Gastrocnemius medialis (tissue), 4 donors: ENCODE measurements around the gene KDM1A. TPM values are rescaled to one million over a fixed set of nuclear protein-coding genes. Genes with fewer than 3 reads are reported as not detected.
A peak's percentile ranks its signal among the peaks of the same experiment; 100 is the strongest.

Source experiments
- ATAC-seq, 2 donors: fragments of 150-250 bp; one replicate each; pipeline ENCODE4 v1.9.1; 2016
- DNase-seq, 2 donors: peaks; one replicate each; pipeline ENCODE4 v3.0.0-alpha.2; 2019
- H3K27ac ChIP-seq, 4 donors: fragments of 200-600 bp; sonication (generic); 1 replicate in 1 of 4; 2 replicates in 3 of 4; pipeline ENCODE4 v1.5.1; 2016 to 2018; ENCODE audit warnings: mild to moderate bottlenecking in 2 of 4, moderate library complexity in 1 of 4
- H3K27me3 ChIP-seq, 3 donors: fragments of 200-600 bp; sonication (generic) in 2 of 3; 1 replicate in 1 of 3; 2 replicates in 2 of 3; pipeline versions ENCODE4 v1.5.1 to v1.6.0; 2016 to 2019; ENCODE audit warnings: mild to moderate bottlenecking in 1 of 3, moderate library complexity in 1 of 3
- H3K36me3 ChIP-seq, 2 donors: fragments of 200-600 bp; sonication (generic) in 1 of 2; one replicate each; pipeline ENCODE4 v1.5.1; 2017 to 2018
- H3K4me1 ChIP-seq, 2 donors: fragments of 200-600 bp; sonication (generic) in 1 of 2; one replicate each; pipeline ENCODE4 v1.5.1; 2016 to 2017; ENCODE audit warnings: mild to moderate bottlenecking in 2 of 2
- H3K4me3 ChIP-seq, 4 donors: fragments of 200-600 bp; sonication (generic) in 3 of 4; 1 replicate in 1 of 4; 2 replicates in 3 of 4; pipeline ENCODE4 v1.5.1; 2016 to 2019; ENCODE audit warnings: mild to moderate bottlenecking in 2 of 4
- H3K9me3 ChIP-seq, 3 donors: fragments of 200-600 bp; sonication (generic) in 2 of 3; 1 replicate in 1 of 3; 2 replicates in 2 of 3; pipeline ENCODE4 v1.5.1; 2016 to 2019
- POLR2A ChIP-seq, 2 donors: fragments of 450-650 bp; IDR thresholded peaks; one replicate each; pipeline ENCODE4 v1.6.1; 2017; ENCODE audit warnings: antibody characterized with exemption in 2 of 2, mild to moderate bottlenecking in 2 of 2, moderate library complexity in 2 of 2
- in situ Hi-C, 4 donors: fragments of 200-750 bp; cut with MboI; loops; one replicate each; pipeline versions ENCODE4 v1.15.0 to v1.8.0; 2017; ENCODE audit warnings: low sequenced_read_pairs in 4 of 4
- intact Hi-C: fragments of 100-400 bp; cut with DNase I; formaldehyde crosslinking; loops from one replicate; pipeline ENCODE4 v1.15.1; 2023; ENCODE audit warnings: low total_unique reads
- total RNA-seq, 4 donors: library from RNA; depleted of rRNA; stranded (reverse); fragments of >200 nt; gene quantifications; one replicate each; pipeline versions ENCODE4 v1.1.0 to v1.2.3, GENCODE V29; 2016
- TF ChIP-seq, protein P1 (sequence below), 5 experiments: fragments of 450-650 bp in 3 of 5; fragments of 200-600 bp in 2 of 5; sonication (generic) in 2 of 5; IDR thresholded peaks in 4 of 5; conservative IDR thresholded peaks in 1 of 5; 1 replicate in 4 of 5; 2 replicates in 1 of 5; pipeline ENCODE4 v1.5.1; 2016 to 2019; ENCODE audit warnings: antibody characterized with exemption in 5 of 5, mild to moderate bottlenecking in 3 of 5, moderate library complexity in 3 of 5

The KDM1A gene
- total RNA-seq, 4 donors from 2014 or later: 46.0 to 76.2 (median 58.7) TPM

- H3K4me3 ChIP-seq: no peak overlapping the region
- in situ Hi-C loops: no loop called here
- H3K4me1 ChIP-seq: no peaks in the 10 kb centered on the region
- no peak for TF ChIP-seq POLR2A (IDR thresholded peaks at IDR 0.05)
- TF ChIP-seq, protein P1, sequence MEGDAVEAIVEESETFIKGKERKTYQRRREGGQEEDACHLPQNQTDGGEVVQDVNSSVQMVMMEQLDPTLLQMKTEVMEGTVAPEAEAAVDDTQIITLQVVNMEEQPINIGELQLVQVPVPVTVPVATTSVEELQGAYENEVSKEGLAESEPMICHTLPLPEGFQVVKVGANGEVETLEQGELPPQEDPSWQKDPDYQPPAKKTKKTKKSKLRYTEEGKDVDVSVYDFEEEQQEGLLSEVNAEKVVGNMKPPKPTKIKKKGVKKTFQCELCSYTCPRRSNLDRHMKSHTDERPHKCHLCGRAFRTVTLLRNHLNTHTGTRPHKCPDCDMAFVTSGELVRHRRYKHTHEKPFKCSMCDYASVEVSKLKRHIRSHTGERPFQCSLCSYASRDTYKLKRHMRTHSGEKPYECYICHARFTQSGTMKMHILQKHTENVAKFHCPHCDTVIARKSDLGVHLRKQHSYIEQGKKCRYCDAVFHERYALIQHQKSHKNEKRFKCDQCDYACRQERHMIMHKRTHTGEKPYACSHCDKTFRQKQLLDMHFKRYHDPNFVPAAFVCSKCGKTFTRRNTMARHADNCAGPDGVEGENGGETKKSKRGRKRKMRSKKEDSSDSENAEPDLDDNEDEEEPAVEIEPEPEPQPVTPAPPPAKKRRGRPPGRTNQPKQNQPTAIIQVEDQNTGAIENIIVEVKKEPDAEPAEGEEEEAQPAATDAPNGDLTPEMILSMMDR (IDR thresholded peaks at IDR 0.05 in 4 of 5, conservative IDR thresholded peaks at IDR 0.05 in 1 of 5): no peak
- H3K9me3 ChIP-seq: no peaks in the 10 kb centered on the region
- peaks cover 0 to 63% of the 10 kb centered on the region in 2 donors for H3K36me3 ChIP-seq
- DNase-seq (no peak), ATAC-seq (no peak)
- H3K27ac ChIP-seq: no peak overlapping the region
- H3K27me3 ChIP-seq: no peaks in the 10 kb centered on the region
- intact Hi-C loops: no loop called here
Measured at GRCh38 chr1:23079025-23079424, 59.8 kb downstream of the KDM1A start.

DNA sequence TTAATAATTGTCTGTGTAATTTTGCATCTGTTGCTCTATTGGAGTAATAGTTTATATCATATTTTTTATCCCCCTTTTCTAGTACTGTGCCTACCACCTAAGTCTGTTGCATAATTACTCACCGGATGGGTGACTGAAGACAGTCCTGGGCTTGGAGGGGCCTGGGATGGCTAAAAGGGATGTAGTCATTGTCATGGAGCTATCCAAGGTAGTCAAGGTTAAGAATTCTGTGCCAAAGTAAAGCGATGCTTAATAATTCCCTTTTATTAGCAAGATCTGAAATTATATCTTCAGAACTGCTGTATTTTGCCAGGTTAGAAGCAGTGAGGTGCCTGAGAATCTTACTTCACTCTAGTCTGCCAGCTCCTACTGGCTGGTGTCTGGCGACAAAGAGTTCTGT, 61.6 kb downstream of the KDM1A start:
- intact Hi-C loops: no loop called here
- no peak for DNase-seq
- H3K27me3 ChIP-seq: no peaks in the 10 kb centered on the region
- H3K4me1 ChIP-seq: no peaks in the 10 kb centered on the region
- TF ChIP-seq, protein P1 (IDR thresholded peaks at IDR 0.05 in 4 of 5, conservative IDR thresholded peaks at IDR 0.05 in 1 of 5): no peak
- no peak for TF ChIP-seq POLR2A (IDR thresholded peaks at IDR 0.05)
- in situ Hi-C loops: no loop called here
- H3K9me3 ChIP-seq: no peaks in the 10 kb centered on the region
- H3K4me3 ChIP-seq: no peak overlapping the region
- H3K36me3 ChIP-seq: peaks cover 0 to 77% of the 10 kb centered on the region in 2 donors
- no peak for ATAC-seq
- H3K27ac ChIP-seq: no peak overlapping the region

DNA sequence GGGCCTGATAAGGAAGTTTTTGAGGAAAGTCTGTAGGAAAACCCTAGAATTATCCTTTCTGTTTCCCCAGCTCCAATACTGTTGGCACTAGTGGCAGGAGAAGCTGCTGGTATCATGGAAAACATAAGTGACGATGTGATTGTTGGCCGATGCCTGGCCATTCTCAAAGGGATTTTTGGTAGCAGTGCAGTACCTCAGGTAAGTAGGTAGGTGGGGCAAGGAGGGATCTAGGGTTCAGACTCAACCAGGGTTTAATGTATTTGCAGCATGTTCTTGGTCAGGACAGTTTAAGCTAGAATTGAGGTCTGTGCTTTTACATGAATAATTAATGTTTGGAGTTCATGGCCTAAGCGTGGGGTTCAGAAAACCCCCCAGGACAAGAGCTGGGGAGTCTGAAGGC, 62.1 kb downstream of the KDM1A start:
- ATAC-seq: no peak
- in situ Hi-C loops: no loop called here
- H3K9me3 ChIP-seq: no peaks in the 10 kb centered on the region

DNA sequence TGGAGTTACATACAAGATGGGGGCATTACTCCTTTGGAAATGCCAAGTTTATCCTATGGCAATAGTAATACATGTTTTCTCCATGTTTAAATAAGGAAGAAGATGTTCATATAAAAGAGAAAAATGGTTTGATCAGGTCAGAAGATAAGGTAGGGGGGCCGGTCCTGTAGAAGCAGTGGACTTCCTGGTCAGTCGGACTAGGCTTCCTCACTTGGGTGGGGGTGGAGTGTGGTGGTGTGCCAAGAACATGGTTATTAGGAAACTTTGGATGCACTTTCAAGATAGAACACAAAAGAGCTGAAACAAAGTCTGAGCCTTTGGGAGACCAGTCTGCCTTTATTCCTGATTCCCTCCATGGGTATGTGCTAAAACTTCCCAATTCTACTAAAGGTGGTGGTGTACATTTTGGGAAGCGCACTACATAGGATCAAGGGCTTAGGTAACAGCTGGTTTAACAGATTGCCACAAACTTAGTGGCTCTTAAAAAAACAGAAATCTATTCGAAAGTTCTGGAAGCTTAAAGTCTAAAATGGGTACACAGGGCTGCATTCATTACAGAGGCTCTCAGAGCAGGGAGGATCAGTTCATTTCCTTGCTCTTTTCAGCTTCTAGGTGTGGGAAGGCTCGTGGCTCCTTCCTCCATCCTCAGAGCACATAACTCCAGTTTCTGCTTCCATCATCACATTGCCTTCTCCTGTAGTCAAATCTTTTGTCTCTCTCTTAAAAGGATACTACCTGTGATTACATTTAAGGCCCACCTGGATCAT, 64.6 kb downstream of the KDM1A start:
- H3K4me1 ChIP-seq: no peaks in the 10 kb centered on the region
- in situ Hi-C loops (no loop called here), intact Hi-C loops (no loop called here)
- peaks cover 0 to 74% of the 10 kb centered on the region in 2 donors for H3K36me3 ChIP-seq
- H3K9me3 ChIP-seq: no peaks in the 10 kb centered on the region
- no peaks in the 10 kb centered on the region for H3K27me3 ChIP-seq
- no peak overlapping the region for H3K4me3 ChIP-seq
- TF ChIP-seq, protein P1 (IDR thresholded peaks at IDR 0.05 in 4 of 5, conservative IDR thresholded peaks at IDR 0.05 in 1 of 5): no peak
- no peak for TF ChIP-seq POLR2A (IDR thresholded peaks at IDR 0.05)
- ATAC-seq (peak in 1 of 2 donors; percentile 30), DNase-seq (peak in 1 of 2 donors; percentile 33)
- H3K27ac ChIP-seq: no peak overlapping the region

More for the DNA sequence above, 62.1 kb downstream of the KDM1A start:
- no peak overlapping the region for H3K4me3 ChIP-seq
- no peak for TF ChIP-seq POLR2A (IDR thresholded peaks at IDR 0.05)
- TF ChIP-seq, protein P1 (IDR thresholded peaks at IDR 0.05 in 4 of 5, conservative IDR thresholded peaks at IDR 0.05 in 1 of 5): no peak
- intact Hi-C loops: no loop called here
- H3K27me3 ChIP-seq: no peaks in the 10 kb centered on the region
- H3K27ac ChIP-seq: no peak overlapping the region
- DNase-seq: no peak
- no peaks in the 10 kb centered on the region for H3K4me1 ChIP-seq
- H3K36me3 ChIP-seq: peaks cover 0 to 79% of the 10 kb centered on the region in 2 donors
